SK-N-SH treated with all-trans-retinoic acid at 6 μM for 48 hours (cell line): Measurements from ENCODE around the gene VRK3.

Experiments used
- ISL1 ChIP-seq: fragments of 250-450 bp; sonication (Bioruptor Pico); IDR thresholded peaks from 2 replicates; pipeline ENCODE4 v2.1.2; 2022; ENCODE audit warnings: mild to moderate bottlenecking, moderate library complexity
- TOX ChIP-seq: fragments of 250-450 bp; sonication (Bioruptor Pico); IDR thresholded peaks from 2 replicates; pipeline ENCODE4 v1.8.0; 2021; ENCODE audit warnings: mild to moderate bottlenecking, moderate library complexity, borderline replicate concordance
- ZC3H10 ChIP-seq: fragments of 250-450 bp; sonication (Bioruptor Pico); IDR thresholded peaks from 2 replicates; pipeline ENCODE4 v1.5.1; 2021; ENCODE audit warnings: mild to moderate bottlenecking, moderate library complexity

GRCh38 chr19:49984491-49984890 is 40.7 kb downstream of the VRK3 start:
- no peak for TF ChIP-seq TOX (CRISPR knock-in tag)
- TF ChIP-seq ZC3H10 (CRISPR knock-in tag), result no peak
- no peak for TF ChIP-seq ISL1 (CRISPR knock-in tag)
